ENCODE data around the gene SF3B5.

The SF3B5 gene

GRCh38 chr6:144063744-144064401 is 31.5 kb downstream of the SF3B5 start:
- peak overlapping the region; percentile 44; the same call in 1 of the 2 replicates for H2AFZ ChIP-seq (ENCODE audit: low read length)
- H3K79me2 ChIP-seq (ENCODE audit: insufficient read depth, low read length): no peaks in the 10 kb centered on the region
- no peaks in the 10 kb centered on the region for H3K9me2 ChIP-seq (ENCODE audit: low read depth, low read length)
- H3K27me3 ChIP-seq (ENCODE audit: insufficient read depth, low read length): peaks cover 5% of the 10 kb centered on the region; the same call in 1 of the 2 replicates
- peak overlapping the region; percentile 69 for H3K9ac ChIP-seq (ENCODE audit: low read length)
- H3K9me3 ChIP-seq (ENCODE audit: low read length): no peaks in the 10 kb centered on the region
- H3K4me1 ChIP-seq (ENCODE audit: insufficient read depth, low read length, severe bottlenecking): peaks cover 25% of the 10 kb centered on the region
- no peaks in the 10 kb centered on the region for H4K20me1 ChIP-seq (ENCODE audit: insufficient read depth, low read length)
- peak overlapping the region; percentile 71 for H3K4me3 ChIP-seq (ENCODE audit: low read depth, low read length, poor library complexity, severe bottlenecking)
- H3F3A ChIP-seq (ENCODE audit: insufficient read depth, low read length): no peaks in the 10 kb centered on the region
- no peaks in the 10 kb centered on the region for H3K36me3 ChIP-seq (ENCODE audit: insufficient read depth, low read length)
- H3K4me2 ChIP-seq (ENCODE audit: low read length): peak overlapping the region; percentile 99
- no peak overlapping the region for H3K27ac ChIP-seq (ENCODE audit: low read depth, low read length, poor library complexity, severe bottlenecking)
- TF ChIP-seq EZH2 (IDR thresholded peaks at IDR 0.05; ENCODE audit: borderline replicate concordance, low read length) (no peak), CTCF (IDR thresholded peaks at IDR 0.05; ENCODE audit: low read length) (peak; percentile 29; the same call in 1 of the 2 replicates)

DNA sequence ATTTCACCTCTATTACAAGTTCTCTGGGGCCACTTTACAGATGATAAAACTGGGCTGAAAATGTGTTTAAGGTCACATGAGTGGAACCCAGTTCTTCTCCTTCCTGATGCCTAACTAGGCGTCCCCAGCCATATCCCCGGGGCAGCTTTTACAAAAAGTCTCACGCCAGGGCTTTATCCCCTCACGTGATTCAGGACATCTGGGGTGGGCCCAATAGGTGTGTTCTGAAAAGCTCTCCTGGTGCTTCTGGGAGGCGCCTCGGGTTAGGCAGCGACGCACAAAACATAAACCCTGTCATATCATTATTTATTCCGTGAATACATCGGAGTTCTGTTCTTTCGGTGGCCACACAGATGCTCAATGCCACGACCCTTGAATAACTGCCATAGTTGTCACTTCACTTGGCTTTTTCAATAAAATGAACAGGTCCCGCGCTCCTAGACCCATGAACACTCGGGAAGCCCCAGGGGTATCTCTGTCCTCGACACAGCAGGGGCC is 32.1 kb downstream of the SF3B5 start:
- Histone ChIP-seq H2AFZ (ENCODE audit: low read length) (peak overlapping the region; percentile 44; the same call in 1 of the 2 replicates), H3K27me3 (ENCODE audit: insufficient read depth, low read length) (peaks cover 5% of the 10 kb centered on the region; the same call in 1 of the 2 replicates), H3K79me2 (ENCODE audit: insufficient read depth, low read length) (no peaks in the 10 kb centered on the region), H3K9me2 (ENCODE audit: low read depth, low read length) (no peaks in the 10 kb centered on the region), H3K27ac (ENCODE audit: low read depth, low read length, poor library complexity, severe bottlenecking) (no peak overlapping the region), H4K20me1 (ENCODE audit: insufficient read depth, low read length) (no peaks in the 10 kb centered on the region), H3K4me3 (ENCODE audit: low read depth, low read length, poor library complexity, severe bottlenecking) (peak overlapping the region; percentile 71), H3K4me1 (ENCODE audit: insufficient read depth, low read length, severe bottlenecking) (peaks cover 25% of the 10 kb centered on the region), H3K36me3 (ENCODE audit: insufficient read depth, low read length) (no peaks in the 10 kb centered on the region), H3K9me3 (ENCODE audit: low read length) (no peaks in the 10 kb centered on the region), H3K9ac (ENCODE audit: low read length) (peak overlapping the region; percentile 69), H3K4me2 (ENCODE audit: low read length) (peak overlapping the region; percentile 99), H3F3A (ENCODE audit: insufficient read depth, low read length) (no peaks in the 10 kb centered on the region)
- TF ChIP-seq CTCF (IDR thresholded peaks at IDR 0.05; ENCODE audit: low read length): no peak
- no peak for TF ChIP-seq EZH2 (IDR thresholded peaks at IDR 0.05; ENCODE audit: borderline replicate concordance, low read length)

GRCh38 chr6:144062786-144063185 is 32.6 kb downstream of the SF3B5 start:
- Histone ChIP-seq H3F3A (ENCODE audit: insufficient read depth, low read length) (no peaks in the 10 kb centered on the region), H3K4me1 (ENCODE audit: insufficient read depth, low read length, severe bottlenecking) (peaks cover 25% of the 10 kb centered on the region), H2AFZ (ENCODE audit: low read length) (peak overlapping the region; percentile 44; the same call in 1 of the 2 replicates), H3K36me3 (ENCODE audit: insufficient read depth, low read length) (no peaks in the 10 kb centered on the region), H3K4me3 (ENCODE audit: low read depth, low read length, poor library complexity, severe bottlenecking) (peak overlapping the region; percentile 71), H4K20me1 (ENCODE audit: insufficient read depth, low read length) (no peaks in the 10 kb centered on the region), H3K27ac (ENCODE audit: low read depth, low read length, poor library complexity, severe bottlenecking) (no peak overlapping the region), H3K27me3 (ENCODE audit: insufficient read depth, low read length) (peaks cover 5% of the 10 kb centered on the region; the same call in 1 of the 2 replicates), H3K79me2 (ENCODE audit: insufficient read depth, low read length) (no peaks in the 10 kb centered on the region), H3K9me2 (ENCODE audit: low read depth, low read length) (no peaks in the 10 kb centered on the region), H3K4me2 (ENCODE audit: low read length) (peak overlapping the region; percentile 99), H3K9ac (ENCODE audit: low read length) (peak overlapping the region; percentile 69; the same call in 1 of the 2 replicates), H3K9me3 (ENCODE audit: low read length) (no peaks in the 10 kb centered on the region)
- no peak for TF ChIP-seq CTCF (IDR thresholded peaks at IDR 0.05; ENCODE audit: low read length)
- no peak for TF ChIP-seq EZH2 (IDR thresholded peaks at IDR 0.05; ENCODE audit: borderline replicate concordance, low read length)
